Glomerular visceral epithelial cell (primary cell): Measurements from ENCODE around the gene ACTG1.
"Not testable (repeated sequence)": the region's sequence is repeated elsewhere in the genome, so short reads cannot be mapped to it uniquely, and the experiment has no call there.

Experiments
- DNase-seq: peaks from one replicate; pipeline ENCODE4 v3.0.0-alpha.2; 2016; ENCODE audit errors: extremely low spot score

ACTG1 gene

DNA sequence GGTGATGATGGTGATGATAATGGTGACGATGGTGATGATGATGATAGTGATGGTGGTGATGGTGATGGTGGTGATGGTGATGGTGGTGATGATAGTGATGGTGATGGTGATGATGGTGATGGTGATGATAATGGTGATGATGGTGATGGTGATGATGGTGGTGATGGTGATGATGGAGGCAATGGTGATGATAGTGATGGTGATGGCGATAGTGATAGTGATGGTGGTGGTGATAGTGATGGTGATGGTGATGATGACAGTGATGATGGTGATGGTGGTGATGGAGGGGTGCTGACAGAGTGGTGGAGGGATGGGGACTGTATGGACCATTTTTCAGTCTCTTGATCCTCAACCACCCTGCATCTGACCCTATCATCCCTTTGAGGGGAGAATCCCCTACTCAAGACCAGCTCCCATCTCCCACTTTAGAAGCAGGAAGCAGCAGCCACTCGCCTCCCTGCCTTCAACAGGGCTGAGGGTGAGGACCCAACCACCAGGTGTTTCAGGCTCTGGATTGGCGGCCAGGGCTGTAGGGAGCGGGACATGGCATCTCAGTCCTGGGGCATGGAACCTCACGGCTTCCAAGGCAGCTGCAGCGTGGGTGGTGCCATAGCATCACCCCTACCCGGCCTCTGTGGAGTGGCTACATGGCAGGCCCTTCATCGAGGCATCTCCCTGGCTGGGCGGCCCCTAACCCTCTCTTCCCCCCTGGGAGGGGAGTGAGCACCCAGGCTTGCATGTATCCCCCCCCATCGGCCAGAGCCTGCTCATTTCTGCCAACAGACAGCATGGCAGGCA is 20.1 kb upstream of the ACTG1 start:
- no peak for DNase-seq

- not testable (repeated sequence) for DNase-seq
Observed at GRCh38 chr17:81531998-81532404, 19.4 kb upstream of the ACTG1 start.

- DNase-seq: not testable (repeated sequence)
Observed at GRCh38 chr17:81531013-81531412, 18.4 kb upstream of the ACTG1 start.

GRCh38 chr17:81529437-81529803 is 16.8 kb upstream of the ACTG1 start:
- DNase-seq: no peak

GRCh38 chr17:81528651-81529436 is 16.2 kb upstream of the ACTG1 start:
- DNase-seq: no peak

DNA sequence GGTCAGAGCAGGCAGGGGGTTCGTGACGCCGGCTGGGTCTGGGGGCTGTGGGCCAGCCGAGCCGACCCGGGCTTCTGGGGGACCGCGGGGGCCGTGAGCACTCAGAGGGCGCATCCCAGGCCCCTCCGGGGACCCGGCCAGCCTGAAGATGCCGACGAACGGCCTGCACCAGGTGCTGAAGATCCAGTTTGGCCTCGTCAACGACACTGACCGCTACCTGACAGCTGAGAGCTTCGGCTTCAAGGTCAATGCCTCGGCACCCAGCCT is 15.7 kb upstream of the ACTG1 start:
- DNase-seq: no peak

- DNase-seq: no peak
Observed at GRCh38 chr17:81527591-81528383, 15.2 kb upstream of the ACTG1 start, which contains the start of gene FSCN2. FSCN2 (plus strand) TSS chr17:81528377; CDS start chr17:81528532, 155 bp downstream.

DNA sequence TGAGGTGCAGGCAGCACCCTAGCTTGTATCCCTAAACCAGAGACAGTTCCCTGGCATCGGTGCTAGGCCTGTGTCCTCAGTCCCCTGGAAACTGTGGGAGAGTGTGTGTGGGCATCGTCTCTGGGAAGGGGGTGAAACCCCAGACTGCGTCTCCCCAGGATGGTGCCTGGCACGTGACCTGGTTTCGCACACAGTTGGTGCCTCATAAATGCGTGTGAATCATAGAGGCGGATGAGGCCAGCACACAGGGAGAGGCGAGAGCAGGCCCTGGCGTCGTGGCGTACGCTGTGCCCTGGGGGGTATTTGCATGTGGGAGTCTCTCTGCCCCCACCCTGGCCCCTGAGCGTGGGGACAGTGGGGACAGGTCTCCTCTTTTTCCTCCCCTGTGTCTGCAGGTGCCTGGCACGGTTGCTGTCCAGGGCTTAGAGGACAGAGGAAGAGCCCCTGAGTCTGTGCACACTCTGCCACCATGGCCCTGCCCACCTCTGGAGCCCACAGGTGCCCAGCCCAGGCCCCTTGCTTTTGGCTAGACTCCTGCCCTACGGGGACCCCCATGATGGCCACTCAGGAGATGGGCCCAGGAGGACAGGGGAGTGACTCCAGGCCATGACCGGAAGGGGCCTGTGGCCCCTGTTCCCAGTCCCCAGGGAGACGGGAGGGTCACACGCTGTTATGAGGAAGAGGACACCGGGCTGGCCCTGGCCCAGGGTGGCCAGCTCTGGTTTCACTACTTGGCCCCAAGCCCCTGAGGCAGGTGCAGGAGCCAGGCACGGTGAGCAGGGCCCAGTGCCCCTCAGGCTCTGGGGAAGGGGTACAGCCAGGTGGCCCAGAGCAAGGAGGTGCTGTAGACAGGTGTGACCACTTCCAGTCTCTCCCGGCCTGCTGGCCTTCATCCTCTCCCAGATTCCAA is 14.3 kb upstream of the ACTG1 start:
- no peak for DNase-seq

- no peak for DNase-seq
Observed at GRCh38 chr17:81524865-81525159, 12.2 kb upstream of the ACTG1 start.

- no peak for DNase-seq
Observed at GRCh38 chr17:81524039-81524864, 11.7 kb upstream of the ACTG1 start.

GRCh38 chr17:81523402-81524038 is 10.9 kb upstream of the ACTG1 start:
- DNase-seq: no peak

DNA sequence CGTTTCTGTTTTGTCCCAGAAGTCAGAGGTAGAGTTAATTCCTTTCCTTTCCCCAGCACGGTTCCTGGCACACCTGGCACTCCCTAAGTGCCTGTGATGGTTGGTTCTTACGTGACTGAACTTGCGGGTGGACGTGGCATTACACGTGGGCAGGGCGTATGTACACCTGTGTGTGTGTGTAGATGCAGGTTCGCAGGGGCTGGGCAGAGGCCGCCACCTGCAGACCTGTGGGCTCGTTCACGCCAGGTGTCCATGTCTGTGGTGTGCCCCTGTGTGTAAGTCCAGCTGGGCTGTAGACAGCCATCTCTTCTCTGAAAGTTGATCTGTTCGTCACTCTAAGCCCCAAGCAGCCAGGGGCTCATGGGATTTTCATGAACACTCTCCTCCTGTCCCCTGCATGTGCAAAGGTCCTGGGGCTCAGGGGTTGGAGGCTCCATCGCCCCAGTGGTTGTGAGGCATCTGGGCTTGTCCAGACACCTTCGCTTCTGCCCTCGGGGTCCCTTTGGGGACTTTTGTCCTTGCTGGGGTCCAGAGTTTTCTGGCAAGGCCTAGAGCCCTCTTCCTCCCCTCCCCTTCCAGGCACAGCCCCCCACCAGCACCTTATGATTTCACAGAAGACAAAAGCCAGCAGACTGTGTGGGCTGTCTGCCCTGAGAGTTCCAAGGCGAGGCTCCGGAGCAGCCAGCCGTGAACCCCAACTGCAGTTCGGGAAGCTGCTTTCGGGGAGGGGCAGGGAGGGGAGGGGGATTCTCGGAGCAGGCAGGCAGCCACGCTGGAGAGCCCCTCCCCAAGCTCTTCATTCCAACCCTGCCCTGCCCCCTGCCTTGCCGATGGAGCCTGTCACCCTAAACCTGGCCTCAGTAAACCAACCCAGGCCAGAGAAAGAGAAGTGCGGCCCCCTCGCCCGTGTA is 10.1 kb upstream of the ACTG1 start:
- DNase-seq: peak; percentile 50

DNA sequence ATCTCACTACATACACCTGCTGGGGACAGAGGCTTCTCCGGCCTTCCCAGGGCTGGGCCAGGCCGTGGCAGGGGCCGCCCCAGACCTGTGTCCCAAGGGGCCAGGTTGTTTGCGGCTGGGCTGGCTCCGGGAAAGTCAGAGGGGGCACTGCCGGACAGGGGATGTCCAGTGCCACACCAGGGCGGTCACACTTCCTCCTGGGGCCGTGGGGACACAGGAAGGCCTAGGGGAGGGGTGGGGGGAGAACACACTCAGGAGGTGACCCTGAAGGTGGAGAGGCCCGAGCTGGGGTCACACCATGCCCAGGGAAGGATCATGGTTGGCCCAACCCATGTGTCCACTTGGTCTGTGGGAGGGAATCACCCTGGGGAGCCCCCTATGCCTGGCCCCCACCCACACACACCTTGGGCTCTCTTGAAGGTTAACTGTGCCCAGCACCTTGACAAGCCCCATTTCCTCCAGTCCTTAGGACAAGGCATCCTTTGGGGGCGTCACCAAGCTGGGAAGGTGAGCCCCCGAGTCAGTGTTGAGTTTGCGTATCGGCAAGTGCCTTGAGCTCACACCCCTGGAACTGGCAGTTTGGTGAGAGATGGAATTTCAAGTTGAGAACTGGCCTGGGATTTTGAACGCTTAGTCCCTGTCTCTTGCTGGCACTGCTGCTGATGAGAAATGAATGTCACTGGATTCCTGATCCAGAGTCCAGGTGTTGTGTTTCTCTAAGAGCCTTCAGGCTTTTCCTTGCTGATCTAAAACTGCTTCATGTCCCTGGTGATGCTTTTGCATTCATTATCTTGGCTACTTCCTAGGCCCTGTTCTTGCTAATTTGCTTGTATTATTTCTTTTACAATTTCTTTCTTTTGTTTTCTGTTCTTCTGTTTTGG is 7.7 kb upstream of the ACTG1 start:
- DNase-seq: no peak

GRCh38 chr17:81519284-81520020 is 6.9 kb upstream of the ACTG1 start:
- peak; percentile 61 for DNase-seq

GRCh38 chr17:81518785-81519283 is 6.2 kb upstream of the ACTG1 start:
- DNase-seq: peak; percentile 51

DNA sequence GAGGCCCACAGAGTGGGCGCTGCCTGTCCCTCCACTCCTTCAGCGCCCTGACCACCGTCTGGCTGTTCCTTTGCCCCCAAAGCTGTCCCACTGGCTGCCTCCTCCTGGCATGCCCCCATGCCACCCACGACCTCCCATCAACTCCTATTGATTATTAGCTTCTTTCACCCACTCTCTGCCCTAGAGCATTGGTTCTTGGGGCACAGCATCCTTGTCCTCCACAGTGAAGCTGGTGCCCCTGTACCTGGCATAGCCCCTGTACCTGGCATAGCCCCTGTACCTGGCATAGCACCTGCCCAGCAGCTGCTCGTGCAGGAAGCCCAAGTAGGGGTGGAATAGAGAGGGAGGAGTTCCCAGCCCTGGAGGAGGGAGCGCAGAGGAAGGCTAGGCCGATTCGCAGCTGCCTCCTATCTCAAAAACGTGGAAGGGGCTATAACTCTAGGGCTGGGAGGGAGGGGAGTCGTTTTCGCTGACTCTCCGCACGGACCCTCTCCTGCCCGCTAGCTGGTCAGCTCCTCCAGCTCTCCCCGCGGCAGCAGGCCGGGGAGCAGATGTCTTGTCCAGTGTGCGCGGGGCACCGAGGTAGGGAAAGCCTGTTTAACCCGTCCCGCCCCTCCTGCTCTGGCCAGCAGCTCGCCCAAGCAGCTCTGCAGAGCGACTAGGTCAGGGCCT is 5.7 kb upstream of the ACTG1 start:
- no peak for DNase-seq
